Osteoblast (primary cell): ENCODE results near the gene LACRT. TPM values are rescaled to one million over a fixed set of nuclear protein-coding genes. Genes with fewer than 3 reads are reported as not detected.

Experiments
- DNase-seq: peaks from one replicate; pipeline ENCODE4 v3.0.0; 2011; ENCODE audit warnings: low spot score, mixed read lengths; ENCODE audit not compliant: insufficient read length; ENCODE audit errors: missing footprints
- H2AFZ ChIP-seq: 2 replicates; pipeline ENCODE4 v1.6.0; 2011; ENCODE audit warnings: mild to moderate bottlenecking, low read length
- H3K27ac ChIP-seq: 2 replicates; pipeline ENCODE4 v1.5.1; 2011; ENCODE audit warnings: mild to moderate bottlenecking, low read depth, low read length, moderate library complexity
- H3K27me3 ChIP-seq: 2 replicates; pipeline ENCODE4 v1.6.0; 2012; ENCODE audit warnings: mild to moderate bottlenecking, control low read depth, inconsistent platforms, low read length, moderate library complexity; ENCODE audit not compliant: insufficient read depth
- H3K36me3 ChIP-seq: 2 replicates; pipeline ENCODE4 v1.5.1; 2011; ENCODE audit warnings: mild to moderate bottlenecking, low read length, control low read depth, moderate library complexity; ENCODE audit not compliant: insufficient read depth
- H3K4me1 ChIP-seq: 2 replicates; pipeline ENCODE4 v1.5.1; 2011; ENCODE audit warnings: mild to moderate bottlenecking, low read length, control low read depth, moderate library complexity; ENCODE audit not compliant: insufficient read depth
- H3K4me2 ChIP-seq: 2 replicates; pipeline ENCODE4 v1.6.0; 2011; ENCODE audit warnings: mild to moderate bottlenecking, low read length; ENCODE audit not compliant: insufficient read depth
- H3K4me3 ChIP-seq: fragments of 200-600 bp; sonication (generic); 3 replicates; pipeline ENCODE4 v1.5.1; 2012; ENCODE audit warnings: mild to moderate bottlenecking, low read length, inconsistent platforms; ENCODE audit not compliant: insufficient read depth
- H3K79me2 ChIP-seq: 2 replicates; pipeline ENCODE4 v1.6.0; 2012; ENCODE audit warnings: mild to moderate bottlenecking, low read length, control low read depth, inconsistent platforms; ENCODE audit not compliant: insufficient read depth
- H3K9me3 ChIP-seq: 2 replicates; pipeline ENCODE4 v1.5.1; 2011; ENCODE audit warnings: low read depth, low read length, control low read depth
- H4K20me1 ChIP-seq: 2 replicates; pipeline ENCODE4 v1.6.0; 2012; ENCODE audit warnings: mild to moderate bottlenecking, low read length, control low read depth; ENCODE audit not compliant: insufficient read depth
- total RNA-seq: library from RNA; depleted of rRNA; stranded (reverse); fragments of >200 nt; gene quantifications from 2 replicates; pipeline ENCODE4 v1.2.3, GENCODE V29; 2012
- TF ChIP-seq, protein P1 (sequence below): IDR thresholded peaks from 2 replicates; pipeline ENCODE4 v1.5.1; 2011; ENCODE audit warnings: mild to moderate bottlenecking, low read depth, low read length, moderate library complexity; ENCODE audit errors: extremely low read depth

The LACRT gene
- total RNA-seq, 1 donor = not detected

- H3K27ac ChIP-seq = no peak overlapping the region
- H3K79me2 ChIP-seq = no peaks in the 10 kb centered on the region
- H3K4me1 ChIP-seq = no peaks in the 10 kb centered on the region
- H3K36me3 ChIP-seq = no peaks in the 10 kb centered on the region
- no peaks in the 10 kb centered on the region for H3K9me3 ChIP-seq
- DNase-seq = peak; percentile 77
- no peak overlapping the region for H3K4me2 ChIP-seq
- no peak overlapping the region for H3K4me3 ChIP-seq
- TF ChIP-seq, protein P1, sequence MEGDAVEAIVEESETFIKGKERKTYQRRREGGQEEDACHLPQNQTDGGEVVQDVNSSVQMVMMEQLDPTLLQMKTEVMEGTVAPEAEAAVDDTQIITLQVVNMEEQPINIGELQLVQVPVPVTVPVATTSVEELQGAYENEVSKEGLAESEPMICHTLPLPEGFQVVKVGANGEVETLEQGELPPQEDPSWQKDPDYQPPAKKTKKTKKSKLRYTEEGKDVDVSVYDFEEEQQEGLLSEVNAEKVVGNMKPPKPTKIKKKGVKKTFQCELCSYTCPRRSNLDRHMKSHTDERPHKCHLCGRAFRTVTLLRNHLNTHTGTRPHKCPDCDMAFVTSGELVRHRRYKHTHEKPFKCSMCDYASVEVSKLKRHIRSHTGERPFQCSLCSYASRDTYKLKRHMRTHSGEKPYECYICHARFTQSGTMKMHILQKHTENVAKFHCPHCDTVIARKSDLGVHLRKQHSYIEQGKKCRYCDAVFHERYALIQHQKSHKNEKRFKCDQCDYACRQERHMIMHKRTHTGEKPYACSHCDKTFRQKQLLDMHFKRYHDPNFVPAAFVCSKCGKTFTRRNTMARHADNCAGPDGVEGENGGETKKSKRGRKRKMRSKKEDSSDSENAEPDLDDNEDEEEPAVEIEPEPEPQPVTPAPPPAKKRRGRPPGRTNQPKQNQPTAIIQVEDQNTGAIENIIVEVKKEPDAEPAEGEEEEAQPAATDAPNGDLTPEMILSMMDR = peak; percentile 68
- H3K27me3 ChIP-seq = peaks cover 7% of the 10 kb centered on the region
- H4K20me1 ChIP-seq = no peaks in the 10 kb centered on the region
- H2AFZ ChIP-seq = no peak overlapping the region
Observed at GRCh38 chr12:54658306-54659264, 23.9 kb upstream of the LACRT start.

DNA sequence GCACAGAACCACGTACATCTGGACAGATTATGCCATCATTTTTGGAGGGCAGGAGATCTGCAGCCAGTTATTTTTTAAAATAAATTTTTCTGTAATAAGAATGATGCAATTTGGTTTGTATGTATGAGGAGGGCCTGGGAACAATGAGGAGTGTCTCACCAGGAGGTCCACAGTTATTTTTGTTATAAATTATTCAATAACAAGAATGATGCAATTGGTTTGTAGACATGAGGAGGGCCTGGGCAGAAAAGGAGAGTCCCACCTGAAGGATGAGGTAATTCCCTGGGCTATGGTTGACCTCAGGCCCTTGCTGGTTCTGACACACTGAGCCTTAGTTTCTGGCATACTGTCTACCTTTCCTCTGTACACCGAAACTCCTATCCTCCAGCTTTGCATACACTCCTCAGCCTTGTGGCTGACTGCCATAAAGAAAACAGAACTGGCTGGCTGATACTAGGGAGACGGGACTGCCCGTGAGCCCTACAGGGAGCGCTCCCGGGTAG lies 22.5 kb upstream of the LACRT start:
- no peaks in the 10 kb centered on the region for H4K20me1 ChIP-seq
- no peaks in the 10 kb centered on the region for H3K36me3 ChIP-seq
- peaks cover 7% of the 10 kb centered on the region for H3K27me3 ChIP-seq
- no peak overlapping the region for H3K4me2 ChIP-seq
- no peaks in the 10 kb centered on the region for H3K79me2 ChIP-seq
- H3K27ac ChIP-seq = no peak overlapping the region
- no peaks in the 10 kb centered on the region for H3K4me1 ChIP-seq
- no peak overlapping the region for H3K4me3 ChIP-seq
- TF ChIP-seq, protein P1 = no peak
- H3K9me3 ChIP-seq = no peaks in the 10 kb centered on the region
- H2AFZ ChIP-seq = no peak overlapping the region
- no peak for DNase-seq

DNA sequence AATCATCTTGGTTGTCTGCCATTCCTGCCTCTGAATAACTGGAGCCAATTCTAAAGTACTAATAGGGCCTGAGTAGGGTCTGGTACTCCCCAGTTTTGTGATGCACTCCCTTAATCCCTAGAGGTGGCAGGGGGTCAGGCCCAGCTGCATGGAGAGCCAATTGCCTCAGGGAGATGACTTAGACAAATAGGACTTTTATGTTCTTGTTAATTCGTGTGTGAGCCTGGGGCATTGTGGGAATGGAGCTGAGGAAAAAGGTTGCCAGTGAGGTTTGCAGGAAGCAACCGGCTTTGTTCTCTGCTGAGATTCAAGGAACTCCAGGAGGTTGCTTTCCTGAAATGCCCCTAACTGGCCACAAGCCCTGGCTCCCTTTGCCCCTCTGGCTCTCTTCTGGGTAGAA lies 20.2 kb upstream of the LACRT start:
- no peak overlapping the region for H3K4me2 ChIP-seq
- H3K9me3 ChIP-seq = no peaks in the 10 kb centered on the region
- no peak overlapping the region for H3K4me3 ChIP-seq
- H3K4me1 ChIP-seq = no peaks in the 10 kb centered on the region
- peaks cover 7% of the 10 kb centered on the region for H3K27me3 ChIP-seq
- H4K20me1 ChIP-seq = no peaks in the 10 kb centered on the region
- H3K27ac ChIP-seq = no peak overlapping the region
- DNase-seq = no peak
- no peaks in the 10 kb centered on the region for H3K36me3 ChIP-seq
- TF ChIP-seq, protein P1 = no peak
- H3K79me2 ChIP-seq = no peaks in the 10 kb centered on the region
- H2AFZ ChIP-seq = no peak overlapping the region

- DNase-seq = no peak
- Histone ChIP-seq H4K20me1 (no peaks in the 10 kb centered on the region), H3K9me3 (no peaks in the 10 kb centered on the region), H3K27ac (no peak overlapping the region), H3K4me1 (no peaks in the 10 kb centered on the region), H3K36me3 (no peaks in the 10 kb centered on the region), H3K4me3 (no peak overlapping the region), H2AFZ (no peak overlapping the region), H3K27me3 (peaks cover 5% of the 10 kb centered on the region), H3K4me2 (no peak overlapping the region), H3K79me2 (no peaks in the 10 kb centered on the region)
- TF ChIP-seq, protein P1 = no peak
Observed at GRCh38 chr12:54653025-54653424, 18.3 kb upstream of the LACRT start.
